HG03108 (cell line): ENCODE results near the gene SENP5.
"Not testable (repeated sequence)": the region's sequence is repeated elsewhere in the genome, so short reads cannot be mapped to it uniquely, and the experiment has no call there.

ENCODE experiments used
- ATAC-seq: cut with Tn5 transposase; IDR thresholded peaks from one replicate; pipeline ENCODE4 v1.9.1; 2021; ENCODE audit warnings: moderate library complexity; ENCODE audit not compliant: unreplicated experiment

Gene SENP5

DNA sequence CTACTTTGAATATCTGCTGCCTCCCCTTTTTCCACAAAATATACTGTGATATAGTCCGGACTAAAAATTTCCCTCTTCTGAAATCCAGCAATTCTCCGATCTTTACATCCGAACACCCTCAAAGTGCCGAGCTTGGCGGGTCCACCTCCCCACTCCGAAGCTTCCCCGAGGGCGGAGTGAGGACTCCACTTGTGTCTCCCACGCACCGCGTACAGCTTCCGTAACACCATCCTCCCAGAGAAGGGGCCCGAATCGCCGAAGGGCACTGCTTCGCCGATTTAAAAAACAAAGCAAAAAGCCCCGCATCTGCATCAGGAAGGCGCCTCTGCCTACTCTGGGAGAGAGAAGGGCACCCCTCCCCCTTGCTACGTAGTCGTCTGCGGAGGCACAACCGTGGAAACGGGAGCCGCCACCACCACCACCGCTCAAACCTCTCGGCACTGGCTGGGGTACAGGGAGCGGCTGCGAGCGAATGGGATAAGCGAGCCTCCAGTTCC lies 74.1 kb downstream of the SENP5 start:
- peak; percentile 10 for ATAC-seq

DNA sequence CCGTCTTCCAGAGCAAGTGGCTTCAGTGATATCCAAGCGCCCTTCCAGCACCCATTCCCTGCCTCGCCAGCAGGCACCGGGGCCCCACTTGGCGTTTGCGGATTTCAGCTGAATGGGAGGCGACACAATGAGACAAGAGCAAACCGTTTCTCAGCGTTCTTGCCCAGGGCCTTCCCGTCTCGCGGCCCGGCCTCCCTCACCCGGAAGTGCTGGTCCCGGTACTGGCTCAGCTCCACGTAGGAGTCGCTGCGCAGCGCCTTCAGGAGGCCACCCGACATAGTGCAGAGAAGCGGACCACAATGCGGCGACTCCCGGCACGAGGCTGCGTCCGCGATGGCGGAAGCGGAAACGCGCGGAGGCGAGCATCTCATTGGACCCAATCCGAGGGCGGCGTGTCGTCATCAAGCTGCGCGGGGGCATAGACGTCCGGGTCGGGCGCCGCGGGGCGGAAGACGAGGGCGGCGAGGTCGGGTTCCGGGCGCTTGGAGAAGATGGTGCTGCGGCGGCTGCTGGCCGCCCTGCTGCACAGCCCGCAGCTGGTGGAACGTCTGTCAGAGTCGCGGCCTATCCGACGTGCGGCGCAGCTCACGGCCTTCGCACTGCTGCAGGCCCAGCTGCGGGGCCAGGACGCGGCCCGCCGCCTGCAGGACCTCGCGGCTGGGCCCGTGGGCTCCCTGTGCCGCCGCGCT lies 74.7 kb downstream of the SENP5 start, which contains the start of gene NCBP2:
TSS of gene NCBP2 (minus strand) at position 303 of the 689 bp plus-strand sequence. CDS start at position 278, 25 bp downstream.
- peak; percentile 85 for ATAC-seq

DNA sequence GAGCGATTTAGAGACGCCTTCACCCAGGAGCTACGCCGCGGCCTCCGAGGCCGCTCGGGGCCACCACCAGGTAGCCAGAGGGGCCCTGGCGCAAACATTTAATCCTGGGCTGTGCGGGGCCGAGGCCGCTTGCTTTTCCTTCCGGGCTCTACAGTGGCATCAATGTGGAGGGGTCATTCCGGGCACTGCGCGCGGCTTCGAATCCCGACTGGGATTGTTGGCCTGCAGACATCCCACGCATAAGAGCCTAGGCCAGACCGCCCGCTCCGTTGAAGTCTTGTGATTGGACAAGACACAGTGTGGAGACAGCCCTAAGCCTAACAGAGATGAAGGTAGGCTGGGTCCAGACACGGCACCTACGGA lies 75.2 kb downstream of the SENP5 start:
- ATAC-seq, result peak; percentile 6

DNA sequence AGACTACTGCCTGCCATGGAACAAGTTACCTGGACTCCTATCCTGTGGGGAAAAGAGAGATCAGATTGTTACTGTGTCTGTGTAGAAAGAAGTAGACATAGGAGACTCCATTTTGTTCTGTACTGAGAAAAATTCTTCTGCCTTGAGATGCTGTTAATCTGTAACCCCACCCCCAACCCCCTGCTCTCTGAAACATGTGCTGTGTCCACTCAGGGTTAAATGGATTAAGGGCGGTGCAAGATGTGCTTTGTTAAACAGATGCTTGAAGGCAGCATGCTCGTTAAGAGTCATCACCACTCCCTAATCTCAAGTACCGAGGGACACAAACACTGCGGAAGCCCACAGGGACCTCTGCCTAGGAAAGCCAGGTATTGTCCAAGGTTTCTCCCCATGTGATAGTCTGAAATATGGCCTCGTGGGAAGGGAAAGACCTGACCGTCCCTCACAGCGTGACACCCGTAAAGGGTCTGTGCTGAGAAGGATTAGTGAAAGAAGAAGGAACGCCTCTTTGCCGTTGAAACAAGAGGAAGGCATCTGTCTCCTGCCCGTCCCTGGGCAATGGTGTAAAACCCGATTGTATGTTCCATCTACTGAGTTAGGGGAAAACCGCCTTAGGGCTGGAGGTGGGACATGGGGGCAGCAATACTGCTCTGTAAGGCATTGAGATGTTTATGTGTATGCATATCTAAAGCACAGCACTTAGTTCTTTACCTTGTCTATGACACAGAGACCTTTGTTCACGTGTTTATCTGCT lies 76.5 kb downstream of the SENP5 start:
- ATAC-seq, result not testable (repeated sequence)

DNA sequence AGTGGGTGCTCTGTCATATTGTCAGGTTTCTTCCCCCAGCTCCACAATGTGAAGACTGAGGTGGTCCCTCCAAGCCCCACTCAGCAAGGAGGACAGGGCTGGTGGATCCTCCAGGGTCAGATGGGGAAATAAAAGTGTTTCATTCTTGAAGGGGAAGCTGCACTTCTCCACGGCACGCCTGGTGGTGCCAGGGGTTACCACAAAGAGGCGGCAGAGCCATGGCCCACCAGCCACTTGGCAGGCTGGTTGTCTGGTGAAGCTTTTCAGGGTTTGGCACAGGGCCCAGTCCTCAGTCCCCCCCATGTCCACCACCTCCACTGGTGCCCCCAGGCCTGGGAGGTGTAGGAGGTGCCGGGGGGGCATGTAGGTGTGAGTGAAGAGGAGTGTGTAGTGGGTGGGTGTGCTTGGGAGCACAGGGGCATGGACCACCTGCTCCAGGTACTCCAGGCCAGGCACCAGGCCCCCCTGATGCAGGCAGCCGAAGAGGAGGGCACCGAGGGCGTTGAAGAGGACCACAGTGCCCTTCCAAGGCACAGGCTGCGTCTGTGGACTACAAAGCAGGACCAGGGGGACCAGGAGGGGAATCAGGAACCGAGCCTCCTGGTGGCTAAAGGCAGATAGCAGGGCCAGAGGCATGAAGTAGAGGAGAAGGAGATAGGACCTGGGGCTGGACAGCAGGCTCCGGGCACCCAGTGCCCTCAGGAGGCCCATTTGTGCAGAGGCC lies 79.6 kb downstream of the SENP5 start:
- no peak for ATAC-seq

DNA sequence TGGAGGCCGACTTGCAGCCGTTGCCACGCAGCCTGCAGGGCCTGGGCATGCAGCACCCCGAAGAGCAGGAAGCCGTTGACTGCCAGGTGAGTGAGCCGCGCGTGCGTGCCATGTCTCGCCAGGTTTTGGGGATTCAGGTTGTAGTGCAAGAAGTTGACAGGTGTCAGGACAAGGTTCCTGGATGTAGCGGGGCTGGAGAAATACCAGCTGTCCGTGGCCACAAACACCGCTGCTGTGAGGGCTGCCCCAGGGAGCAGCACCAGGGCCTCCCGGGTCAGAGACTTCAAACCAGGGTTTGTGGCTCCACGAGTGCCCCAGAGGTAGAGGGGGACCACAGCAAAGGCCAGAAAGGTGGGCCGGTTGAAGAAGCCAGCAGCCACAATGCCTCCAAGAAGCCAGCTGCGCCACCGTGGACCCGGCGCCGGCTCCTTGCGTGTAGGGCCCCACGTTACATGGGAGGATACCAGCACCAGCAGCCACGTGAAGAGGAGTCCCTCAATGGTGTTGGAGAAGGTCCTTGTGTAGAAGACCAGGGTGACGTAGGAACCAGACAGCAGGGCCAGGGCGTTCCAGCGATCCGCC lies 80.2 kb downstream of the SENP5 start:
- ATAC-seq, result no peak

DNA sequence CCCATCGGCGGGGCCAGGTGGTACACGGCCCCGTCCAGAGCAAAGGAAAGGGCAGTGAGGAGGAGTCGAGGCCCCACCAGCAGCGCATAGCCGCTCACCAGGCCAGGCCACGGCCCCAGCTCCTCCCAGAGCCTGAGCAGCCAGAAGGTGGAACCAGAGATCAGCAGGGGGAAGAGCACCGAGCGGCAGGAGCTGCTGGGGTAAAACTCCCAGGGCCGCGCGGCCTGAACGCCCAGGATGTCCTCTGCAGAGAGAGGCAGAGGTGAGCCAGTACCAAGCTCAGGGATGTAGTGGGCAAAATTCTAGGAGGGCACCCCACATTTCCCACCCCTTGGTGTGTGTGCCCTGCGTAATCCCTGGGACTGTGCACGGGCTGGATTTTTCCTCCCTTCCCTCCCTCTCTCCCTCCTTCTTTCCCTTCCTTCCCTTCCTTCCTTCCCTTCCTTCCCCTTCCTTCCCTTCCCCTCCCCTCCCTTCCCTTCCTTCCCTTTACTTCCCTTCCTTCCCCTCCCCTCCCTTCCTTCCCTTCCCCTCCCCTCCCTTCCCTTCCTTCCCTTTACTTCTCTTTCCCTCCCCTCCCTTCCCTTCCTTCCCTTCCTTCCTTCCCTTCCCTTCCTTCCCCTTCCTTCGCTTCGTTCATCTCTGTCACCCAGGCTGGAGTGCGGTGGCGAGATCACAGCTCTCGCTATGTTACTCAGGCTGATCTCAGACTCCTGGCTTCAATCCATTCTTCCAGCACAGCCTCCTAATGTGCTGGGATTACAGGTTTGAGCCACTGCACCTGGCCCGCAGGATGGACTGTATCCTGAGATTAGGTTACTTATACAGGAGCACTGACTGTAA lies 80.9 kb downstream of the SENP5 start:
- ATAC-seq, result no peak

DNA sequence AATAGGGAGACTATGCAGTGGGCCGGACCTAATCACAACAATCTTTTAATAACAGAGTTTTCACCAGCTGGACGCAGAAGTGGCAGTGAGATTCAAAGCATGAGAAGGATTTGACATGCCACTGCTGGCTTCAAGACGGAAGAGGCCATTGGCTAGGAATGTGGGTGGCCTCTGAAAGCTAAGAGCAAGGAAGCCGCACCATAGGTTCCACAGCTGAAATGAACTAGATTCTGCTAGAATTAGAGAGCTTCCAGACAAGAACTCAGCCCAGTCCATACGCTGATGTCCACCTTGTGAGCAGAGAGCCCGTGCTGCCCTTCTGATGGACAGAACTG lies 81.5 kb downstream of the SENP5 start:
- ATAC-seq, result no peak

DNA sequence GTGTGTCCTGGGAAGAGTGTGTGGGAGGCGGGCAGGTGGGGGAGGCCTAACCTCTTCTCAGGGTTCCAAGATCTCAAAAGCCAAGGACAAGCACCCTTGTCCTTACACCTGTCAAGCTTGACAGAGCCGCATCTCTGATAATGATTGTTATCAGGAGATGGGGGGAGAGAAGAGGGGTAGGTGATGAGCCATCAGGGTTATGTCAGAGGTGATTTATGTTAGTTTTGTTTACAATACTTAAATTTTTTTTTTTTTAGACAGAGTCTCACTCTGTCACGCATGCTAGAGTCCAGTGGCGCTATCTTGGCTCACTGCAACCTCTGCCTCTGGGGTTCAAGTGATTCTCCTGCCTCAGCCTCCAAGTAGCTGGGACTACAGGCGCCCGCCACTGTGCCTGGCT lies 82.0 kb downstream of the SENP5 start:
- ATAC-seq, result no peak

DNA sequence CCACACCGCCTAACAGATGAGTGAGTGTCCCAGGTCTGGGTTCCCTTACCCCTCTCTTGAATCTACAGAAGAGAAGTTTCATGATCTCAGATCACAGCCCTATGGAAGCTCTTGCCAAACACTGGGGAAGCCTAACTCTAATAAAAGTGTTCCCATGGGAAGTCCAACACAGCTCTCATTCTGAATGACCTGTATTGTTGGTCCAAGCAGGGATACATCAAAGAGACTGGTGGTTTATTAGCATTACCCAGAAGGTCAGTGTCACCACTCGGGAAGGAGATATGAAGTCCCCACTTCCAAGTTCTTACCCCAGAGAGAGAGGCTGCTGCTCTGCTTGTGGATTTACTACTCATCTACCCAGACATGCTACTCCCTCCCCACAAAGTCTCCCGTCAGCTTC lies 83.7 kb downstream of the SENP5 start:
- ATAC-seq, result no peak

DNA sequence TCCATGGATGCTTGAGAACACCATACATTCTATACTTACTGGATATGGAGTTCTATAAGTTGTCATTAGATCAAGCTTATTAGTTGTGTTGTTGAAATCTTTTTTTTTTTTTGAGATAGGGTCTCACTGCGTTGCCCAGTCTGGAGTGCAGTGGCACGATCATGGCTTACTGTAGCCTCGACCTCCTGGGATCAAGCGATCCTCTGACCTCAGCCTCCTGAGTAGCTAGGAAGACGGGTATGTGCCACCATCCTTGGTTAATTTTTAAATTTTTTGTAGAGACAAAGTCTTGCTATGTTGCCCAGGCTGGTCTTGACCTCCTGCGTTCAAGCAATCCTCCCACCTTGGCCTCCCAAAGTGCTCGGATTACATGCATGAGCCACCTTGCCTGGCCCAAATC lies 87.1 kb downstream of the SENP5 start:
- no peak for ATAC-seq

DNA sequence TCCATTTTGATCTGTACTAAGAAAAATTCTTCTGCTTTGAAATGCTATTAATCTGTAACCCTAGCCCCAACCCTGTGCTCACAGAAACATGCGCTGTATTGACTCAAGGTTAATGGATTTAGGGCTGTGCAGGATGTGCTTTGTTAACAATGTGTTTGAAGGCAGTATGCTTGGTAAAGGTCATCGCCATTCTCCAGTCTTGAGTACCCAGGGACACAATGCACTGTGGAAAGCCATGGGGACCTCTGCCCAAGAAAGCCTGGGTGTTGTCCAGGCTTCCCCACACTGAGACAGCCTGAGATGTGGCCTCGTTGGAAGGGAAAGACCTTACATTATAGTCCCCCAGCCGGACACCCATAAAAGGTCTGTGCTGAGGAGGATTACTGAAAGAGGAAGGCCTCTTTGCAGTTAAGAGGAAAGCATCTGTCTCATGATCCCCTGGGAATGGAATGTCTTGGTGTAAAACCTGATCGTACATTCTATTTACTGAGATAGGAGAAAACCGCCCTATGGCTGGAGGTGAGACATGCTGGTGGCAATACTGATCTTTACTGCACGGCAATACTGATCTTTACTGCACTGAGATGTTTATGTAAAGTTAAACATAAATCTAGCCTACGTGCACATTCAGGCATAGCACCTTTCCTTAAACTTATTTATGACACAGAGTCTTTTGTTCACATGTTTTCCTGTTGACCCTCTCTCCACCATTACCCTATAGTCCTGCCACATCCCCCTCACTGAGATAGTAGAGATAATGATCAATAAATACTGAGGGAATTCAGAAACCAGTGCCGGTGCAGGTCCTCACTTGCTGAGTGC lies 94.6 kb downstream of the SENP5 start:
- ATAC-seq, result no peak

DNA sequence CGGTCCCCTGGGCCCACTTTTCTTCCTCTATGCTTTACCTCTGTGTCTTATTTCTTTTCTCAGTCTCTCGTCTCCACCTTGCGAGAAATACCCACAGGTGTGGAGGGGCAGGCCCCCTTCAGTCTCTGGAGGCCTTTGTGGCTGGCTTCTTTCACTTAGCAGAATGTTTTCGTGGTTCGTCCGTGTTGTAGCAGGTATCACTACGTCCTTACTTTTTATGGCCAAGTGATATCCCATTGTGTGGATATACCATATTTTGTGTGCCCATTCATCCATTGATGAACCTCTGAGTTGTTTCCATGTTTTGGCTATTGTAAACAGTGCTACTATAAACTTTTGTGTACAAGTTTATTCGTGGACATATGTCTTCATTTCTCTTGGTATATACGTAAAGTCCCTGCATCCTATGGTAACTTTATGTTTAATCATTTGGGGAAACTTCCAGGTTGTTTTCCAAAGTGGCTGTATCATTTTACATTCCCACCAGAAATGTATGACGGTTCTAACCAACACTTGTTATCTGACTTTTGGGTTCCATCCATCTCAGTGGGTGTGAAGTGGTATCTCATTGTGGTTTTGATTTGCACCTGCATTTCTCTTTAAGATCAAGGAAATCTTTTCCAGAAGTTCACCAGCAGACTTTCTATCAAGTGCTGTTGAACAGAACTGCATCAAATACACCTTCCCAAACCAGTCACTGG lies 95.4 kb downstream of the SENP5 start:
- no peak for ATAC-seq

DNA sequence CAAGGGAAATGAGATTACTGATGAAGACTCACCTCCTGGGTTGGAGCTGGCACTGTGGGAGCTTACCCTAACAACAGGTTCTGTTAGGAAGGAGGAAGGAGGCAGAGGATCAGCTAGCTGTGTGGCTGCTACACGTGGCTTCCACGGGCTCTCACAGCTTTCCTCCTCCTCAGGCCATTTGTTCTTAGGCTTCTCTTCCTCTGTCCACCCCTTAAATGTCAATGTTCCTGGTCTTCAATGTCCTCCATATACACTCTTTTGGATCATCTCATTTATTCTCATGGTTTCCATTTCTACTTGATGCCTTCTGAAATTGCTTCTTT lies 95.9 kb downstream of the SENP5 start:
- no peak for ATAC-seq

DNA sequence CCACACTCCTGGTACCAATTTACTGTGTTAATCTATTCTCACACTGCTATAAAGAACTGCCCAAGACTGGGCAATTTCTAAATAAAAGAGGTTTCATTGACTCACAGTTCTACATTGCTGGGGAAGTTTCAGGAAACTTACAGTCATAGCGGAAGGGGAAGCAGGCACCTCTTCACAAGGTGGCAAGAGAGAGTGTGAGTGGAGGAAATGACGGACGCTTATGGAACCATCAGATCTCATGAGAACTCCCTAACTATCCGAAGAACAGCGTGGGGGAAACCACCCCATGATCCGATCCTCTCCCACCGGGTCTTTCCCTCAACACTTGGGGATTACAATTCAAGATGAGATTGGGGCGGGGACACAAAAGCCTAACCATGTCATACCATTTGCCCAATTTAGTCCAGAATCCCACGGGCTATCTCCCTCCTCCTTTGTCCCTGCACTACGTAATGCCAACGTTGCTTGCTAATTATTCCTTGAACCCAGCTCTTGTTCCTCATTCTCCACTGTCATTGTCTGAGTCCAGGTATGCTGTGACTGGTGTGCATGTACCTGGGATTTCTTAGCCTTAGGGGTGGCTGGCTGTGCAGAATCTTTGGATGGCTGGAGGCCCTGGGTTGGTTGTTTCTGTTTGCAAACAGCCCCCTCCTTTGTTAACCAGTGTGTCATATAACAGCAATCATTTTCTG lies 97.5 kb downstream of the SENP5 start:
- ATAC-seq, result no peak

DNA sequence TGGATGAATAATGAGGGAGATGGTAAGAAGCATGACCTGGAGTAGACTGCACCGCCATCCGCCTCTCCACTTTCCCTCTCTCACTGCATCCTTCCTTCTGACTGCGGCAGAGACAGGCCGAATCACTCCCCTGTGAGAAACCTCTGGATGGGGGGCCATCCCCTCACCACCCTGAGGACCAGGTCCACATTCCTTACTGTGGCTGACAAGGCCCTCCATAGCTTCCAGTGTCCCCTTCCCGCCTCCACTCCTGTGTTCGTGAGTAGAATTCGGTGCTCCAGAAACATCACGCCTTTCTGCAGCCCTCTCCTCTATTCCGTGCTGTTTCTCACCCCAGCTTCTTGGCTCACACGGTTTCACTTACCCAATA lies 98.1 kb downstream of the SENP5 start:
- no peak for ATAC-seq

DNA sequence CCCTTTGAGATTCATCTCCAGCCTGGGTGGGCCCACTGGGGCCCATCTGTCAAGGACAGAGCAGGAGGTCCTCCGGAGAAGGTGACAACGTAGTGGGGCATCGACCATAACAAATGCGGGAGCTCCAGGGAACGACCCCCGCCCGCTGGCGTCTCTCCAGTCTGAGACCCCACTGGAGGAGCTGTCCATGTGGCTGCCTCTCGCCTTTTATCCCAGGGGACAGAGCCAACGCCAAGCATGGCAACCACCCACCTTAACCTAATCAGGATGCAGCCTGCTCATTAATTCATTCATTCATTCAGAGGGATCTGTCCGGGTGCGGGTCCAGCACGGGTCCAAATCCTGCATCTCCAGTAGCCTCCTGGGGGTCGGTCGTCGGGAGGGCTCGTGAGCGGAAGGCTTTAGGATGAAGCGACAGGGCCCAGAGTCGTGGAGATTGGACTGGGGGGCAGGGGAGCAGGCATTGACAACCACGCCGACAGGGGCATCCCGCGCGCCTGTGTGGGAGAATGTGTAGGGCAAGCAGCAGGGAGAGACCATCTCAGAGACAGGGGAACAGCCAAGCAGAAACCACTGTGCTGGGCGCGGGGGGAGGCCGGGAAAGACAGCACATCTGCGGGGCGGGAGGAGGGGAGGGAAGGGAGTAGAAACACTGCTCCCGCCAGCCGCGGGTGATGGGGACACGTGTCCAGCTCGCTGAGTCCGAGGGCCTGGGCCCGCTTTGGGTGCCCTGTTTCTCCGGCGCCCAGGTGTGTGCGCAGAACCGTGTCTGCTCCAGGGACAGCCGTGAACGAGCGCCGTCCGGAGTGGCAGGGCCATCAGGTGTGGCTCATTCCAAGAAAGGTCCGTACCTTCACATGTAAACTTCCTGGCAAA lies 99.0 kb downstream of the SENP5 start:
- ATAC-seq, result no peak
